Measurements from ENCODE around the gene PEA15. TPM values are rescaled to one million over a fixed set of nuclear protein-coding genes. Genes with fewer than 3 reads are reported as not detected.

Gene PEA15
- total RNA-seq, 1 experiment from 2014 or later = 44.0 TPM

DNA sequence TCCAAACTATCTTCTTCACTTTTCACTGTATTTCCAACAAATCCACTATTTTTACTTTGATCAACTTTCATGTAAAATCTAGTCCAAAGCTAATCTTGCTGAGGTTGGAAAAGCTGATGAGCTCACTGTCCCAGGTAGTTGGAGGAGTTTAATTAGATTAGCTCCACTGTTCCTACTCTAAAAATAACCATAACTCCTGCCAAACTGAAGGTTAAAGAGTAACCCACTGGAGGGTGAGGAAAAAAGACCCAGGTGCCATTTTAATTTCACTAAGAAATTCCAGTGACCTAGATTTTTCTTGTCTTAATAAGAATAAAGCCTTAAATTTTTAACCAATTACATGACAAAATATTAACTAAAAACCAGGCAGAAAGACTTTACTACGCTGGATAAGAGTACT lies 41.9 kb downstream of the PEA15 start:
- no peak overlapping the region for H3K9ac ChIP-seq (ENCODE audit: low read length)
- POLR2A ChIA-PET = no interaction called here
- no peaks in the 10 kb centered on the region for H4K20me1 ChIP-seq (ENCODE audit: insufficient read depth)
- intact Hi-C loops (cut with micrococcal nuclease) = no loop called here
- CTCF ChIA-PET = interaction anchor here (1.0 to 2.7 kb wide), 2 partner anchors 47 to 54 kb away, joined by 3 to 11 read pairs; no protein-coding TSS in a partner anchor
- no peaks in the 10 kb centered on the region for H3K27me3 ChIP-seq (ENCODE audit: insufficient read depth, low read length)
- H3K79me2 ChIP-seq (ENCODE audit: insufficient read depth, low read length) = peaks cover 73% of the 10 kb centered on the region
- peaks cover 2 to 4% of the 10 kb centered on the region in 2 experiments; a peak in 2 of 4 replicates for H3K36me3 ChIP-seq (ENCODE audit: control insufficient read depth in 1 of 2, insufficient read depth in 2 of 2, low read length in 2 of 2)
- no TSS peak for BruUV-seq (replicated peaks)
- no peaks in the 10 kb centered on the region for H3K9me3 ChIP-seq (ENCODE audit: control insufficient read depth in 1 of 2, insufficient read depth in 1 of 2, low read depth in 1 of 2, low read length in 2 of 2)
- no peaks in the 10 kb centered on the region for H3K9me2 ChIP-seq (ENCODE audit: insufficient read depth)
- RAD21 ChIA-PET (ENCODE audit: low non-redundant PET in 1 of 2, low total read pairs in 2 of 2, uncharacterized antibody in 2 of 2, unreplicated experiment in 2 of 2) = no interaction called here
- TF ChIP-seq, protein P1, sequence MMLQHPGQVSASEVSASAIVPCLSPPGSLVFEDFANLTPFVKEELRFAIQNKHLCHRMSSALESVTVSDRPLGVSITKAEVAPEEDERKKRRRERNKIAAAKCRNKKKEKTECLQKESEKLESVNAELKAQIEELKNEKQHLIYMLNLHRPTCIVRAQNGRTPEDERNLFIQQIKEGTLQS (IDR thresholded peaks at IDR 0.05) = no peak
- TF ChIP-seq SRF (IDR thresholded peaks at IDR 0.05; ENCODE audit: low read depth) (no peak), EZH2 (IDR thresholded peaks at IDR 0.05) (no peak), JUND (IDR thresholded peaks at IDR 0.05) (no peak), TCF7L2 (IDR thresholded peaks at IDR 0.05; ENCODE audit: borderline replicate concordance, extremely low read depth, insufficient read depth, insufficient read length) (no peak), RAD21 (IDR thresholded peaks at IDR 0.05; ENCODE audit: low read depth) (no peak), ZFX (IDR thresholded peaks at IDR 0.05) (no peak), EGR1 (IDR thresholded peaks at IDR 0.05; ENCODE audit: low read depth) (no peak), ELF1 (IDR thresholded peaks at IDR 0.05; ENCODE audit: borderline replicate concordance, low read depth) (no peak), POLR2A (IDR thresholded peaks at IDR 0.05; ENCODE audit: borderline replicate concordance, extremely low read depth, insufficient read depth, insufficient read length) (no peak), POLR2AphosphoS5 (IDR thresholded peaks at IDR 0.05; ENCODE audit: low read depth, low read length) (no peak), CEBPB (IDR thresholded peaks at IDR 0.05; ENCODE audit: low read depth) (no peak), EZH2phosphoT487 (IDR thresholded peaks at IDR 0.05; ENCODE audit: borderline replicate concordance) (no peak), ZNF274 (IDR thresholded peaks at IDR 0.05; ENCODE audit: low read depth, low read length) (no peak), SIN3A (IDR thresholded peaks at IDR 0.05; ENCODE audit: low read depth) (no peak), SP1 (IDR thresholded peaks at IDR 0.05; ENCODE audit: low read depth) (no peak)
- TF ChIP-seq, protein P2, sequence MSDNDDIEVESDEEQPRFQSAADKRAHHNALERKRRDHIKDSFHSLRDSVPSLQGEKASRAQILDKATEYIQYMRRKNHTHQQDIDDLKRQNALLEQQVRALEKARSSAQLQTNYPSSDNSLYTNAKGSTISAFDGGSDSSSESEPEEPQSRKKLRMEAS (IDR thresholded peaks at IDR 0.05) = no peak
- TF ChIP-seq, protein P3, sequence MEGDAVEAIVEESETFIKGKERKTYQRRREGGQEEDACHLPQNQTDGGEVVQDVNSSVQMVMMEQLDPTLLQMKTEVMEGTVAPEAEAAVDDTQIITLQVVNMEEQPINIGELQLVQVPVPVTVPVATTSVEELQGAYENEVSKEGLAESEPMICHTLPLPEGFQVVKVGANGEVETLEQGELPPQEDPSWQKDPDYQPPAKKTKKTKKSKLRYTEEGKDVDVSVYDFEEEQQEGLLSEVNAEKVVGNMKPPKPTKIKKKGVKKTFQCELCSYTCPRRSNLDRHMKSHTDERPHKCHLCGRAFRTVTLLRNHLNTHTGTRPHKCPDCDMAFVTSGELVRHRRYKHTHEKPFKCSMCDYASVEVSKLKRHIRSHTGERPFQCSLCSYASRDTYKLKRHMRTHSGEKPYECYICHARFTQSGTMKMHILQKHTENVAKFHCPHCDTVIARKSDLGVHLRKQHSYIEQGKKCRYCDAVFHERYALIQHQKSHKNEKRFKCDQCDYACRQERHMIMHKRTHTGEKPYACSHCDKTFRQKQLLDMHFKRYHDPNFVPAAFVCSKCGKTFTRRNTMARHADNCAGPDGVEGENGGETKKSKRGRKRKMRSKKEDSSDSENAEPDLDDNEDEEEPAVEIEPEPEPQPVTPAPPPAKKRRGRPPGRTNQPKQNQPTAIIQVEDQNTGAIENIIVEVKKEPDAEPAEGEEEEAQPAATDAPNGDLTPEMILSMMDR (IDR thresholded peaks at IDR 0.05 in 2 of 3, conservative IDR thresholded peaks at IDR 0.05 in 1 of 3; ENCODE audit: borderline replicate concordance in 1 of 3, insufficient read depth in 1 of 3, low read depth in 2 of 3, low read length in 2 of 3) = no peak
- TF ChIP-seq, protein P4, sequence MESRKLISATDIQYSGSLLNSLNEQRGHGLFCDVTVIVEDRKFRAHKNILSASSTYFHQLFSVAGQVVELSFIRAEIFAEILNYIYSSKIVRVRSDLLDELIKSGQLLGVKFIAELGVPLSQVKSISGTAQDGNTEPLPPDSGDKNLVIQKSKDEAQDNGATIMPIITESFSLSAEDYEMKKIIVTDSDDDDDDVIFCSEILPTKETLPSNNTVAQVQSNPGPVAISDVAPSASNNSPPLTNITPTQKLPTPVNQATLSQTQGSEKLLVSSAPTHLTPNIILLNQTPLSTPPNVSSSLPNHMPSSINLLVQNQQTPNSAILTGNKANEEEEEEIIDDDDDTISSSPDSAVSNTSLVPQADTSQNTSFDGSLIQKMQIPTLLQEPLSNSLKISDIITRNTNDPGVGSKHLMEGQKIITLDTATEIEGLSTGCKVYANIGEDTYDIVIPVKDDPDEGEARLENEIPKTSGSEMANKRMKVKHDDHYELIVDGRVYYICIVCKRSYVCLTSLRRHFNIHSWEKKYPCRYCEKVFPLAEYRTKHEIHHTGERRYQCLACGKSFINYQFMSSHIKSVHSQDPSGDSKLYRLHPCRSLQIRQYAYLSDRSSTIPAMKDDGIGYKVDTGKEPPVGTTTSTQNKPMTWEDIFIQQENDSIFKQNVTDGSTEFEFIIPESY (IDR thresholded peaks at IDR 0.05; ENCODE audit: extremely low read depth, insufficient replicate concordance, low read length) = no peak
- no peak overlapping the region for H3K4me3 ChIP-seq (replicated peaks in 1 of 2; ENCODE audit: low read depth in 1 of 2, low read length in 2 of 2)
- no peak overlapping the region for H3K4me2 ChIP-seq (ENCODE audit: low read length)
- no peak overlapping the region for H3K27ac ChIP-seq (ENCODE audit: low read depth, low read length)
- no peaks in the 10 kb centered on the region for H3K4me1 ChIP-seq (ENCODE audit: control insufficient read depth in 1 of 2, insufficient read depth in 2 of 2, low read length in 2 of 2)
- H2AFZ ChIP-seq (ENCODE audit: low read depth, low read length, poor library complexity, severe bottlenecking) = no peak overlapping the region
- ATAC-seq = no peak
- no peak for DNase-seq (ENCODE audit: low read depth, low spot score)
